Suppressor macrophage treated with lipopolysaccharide for 1 hour (primary cell): Measurements from ENCODE around the gene C22orf15.

ENCODE experiments used
- DNase-seq, 3 donors: peaks; one replicate each; pipeline ENCODE4 v3.0.0-alpha.2; 2020 to 2022

The C22orf15 gene

DNA sequence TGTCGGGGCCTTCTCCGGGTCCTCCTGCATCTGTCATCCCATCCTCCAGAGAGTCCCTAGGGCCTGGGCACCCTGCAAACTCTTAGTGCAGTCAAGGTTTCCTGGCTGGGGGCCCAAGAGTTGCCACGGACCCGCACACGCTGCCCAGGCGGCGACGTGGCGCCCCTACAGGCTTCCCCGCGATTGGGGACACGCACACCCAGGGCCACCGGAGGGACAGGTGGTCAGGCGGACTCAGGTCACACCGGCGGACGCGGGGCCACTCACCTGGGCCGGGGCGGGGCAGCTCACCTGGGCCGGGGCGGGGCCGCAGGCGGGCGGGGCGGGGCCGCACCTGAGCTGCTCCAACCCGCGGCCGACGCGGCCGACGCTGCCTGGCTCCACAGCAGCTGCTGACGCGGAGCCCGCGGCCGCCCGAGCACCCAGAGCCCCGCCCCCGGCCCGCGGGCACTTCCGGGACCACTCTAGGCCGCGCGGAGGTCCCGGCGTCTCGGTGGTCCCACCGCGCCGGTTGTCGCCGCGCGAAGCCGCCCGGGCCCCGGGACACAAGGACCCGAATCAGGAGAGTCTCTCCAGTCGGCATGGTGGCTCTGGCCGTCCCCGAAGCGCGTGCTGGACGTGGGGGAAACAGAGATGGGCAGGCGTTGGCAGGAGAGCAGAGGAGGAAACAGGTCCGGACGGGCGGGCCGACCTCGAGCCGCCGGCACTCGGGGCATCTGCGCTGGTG, 11.9 kb upstream of the C22orf15 start, which contains the start of gene ZNF70:
ZNF70 (minus strand) TSS at position 399 of the 727 bp plus-strand sequence. CDS start 5,972 bp downstream, outside the sequence.
- peak; percentile 75 to 95 (median 89) for DNase-seq

DNA sequence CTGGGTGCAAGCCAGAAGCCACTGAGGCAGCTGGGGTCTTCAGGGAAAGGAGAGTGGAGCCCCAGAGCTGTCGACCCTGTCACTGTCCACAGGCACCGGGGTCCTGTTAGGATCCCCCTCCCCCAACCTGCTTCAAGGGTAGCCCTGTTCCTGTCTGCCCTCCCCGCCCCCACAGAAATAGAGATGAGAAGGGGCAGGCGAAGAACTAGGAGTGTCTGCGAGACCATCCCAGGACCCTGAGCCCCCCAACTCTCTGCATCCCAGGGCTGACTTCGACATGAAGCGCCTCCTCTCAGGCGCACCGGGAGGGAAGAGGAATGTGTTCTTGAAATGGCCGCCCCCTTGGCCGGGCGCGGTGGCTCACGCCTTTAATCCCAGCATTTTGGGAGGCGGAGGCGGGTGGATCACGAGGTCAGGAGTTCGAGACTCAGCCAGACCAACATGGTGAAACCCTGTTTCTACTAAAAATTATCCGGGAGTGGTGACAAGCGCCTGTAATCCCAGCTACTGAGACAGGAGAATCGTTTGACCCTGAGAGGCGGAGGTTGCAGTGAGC, 11.3 kb upstream of the C22orf15 start:
- peak in 1 of 3 donors; percentile 26 for DNase-seq

DNA sequence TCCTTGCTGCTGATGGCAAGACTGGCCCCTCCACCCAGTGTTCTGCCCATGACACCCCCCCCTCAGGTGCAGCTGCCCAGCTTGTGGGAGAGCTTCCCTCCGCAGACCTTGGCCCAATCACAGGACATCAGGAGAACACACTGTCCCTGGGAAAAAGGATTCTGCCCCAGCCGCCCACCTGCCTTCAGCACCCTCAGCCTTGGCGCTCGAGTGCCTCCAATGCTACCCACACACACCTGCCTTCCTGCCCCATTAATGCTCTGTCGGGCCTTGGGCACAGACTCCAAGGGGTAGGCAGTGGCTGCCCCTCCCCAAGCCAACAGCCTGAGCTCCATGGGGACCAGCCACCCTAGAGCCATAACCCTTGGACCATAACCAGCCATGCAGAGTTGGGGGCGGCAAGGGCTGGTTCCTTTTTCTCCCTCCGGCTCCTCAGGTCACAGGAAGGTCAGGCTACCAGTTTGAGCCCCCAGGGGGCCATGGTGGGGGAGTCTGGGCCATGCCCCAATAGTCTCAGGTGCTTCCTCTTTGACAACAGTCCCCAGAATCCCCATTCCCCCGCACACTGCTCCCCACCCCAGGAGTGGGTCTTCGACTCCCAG, 10.6 kb upstream of the C22orf15 start:
- DNase-seq: no peak

DNA sequence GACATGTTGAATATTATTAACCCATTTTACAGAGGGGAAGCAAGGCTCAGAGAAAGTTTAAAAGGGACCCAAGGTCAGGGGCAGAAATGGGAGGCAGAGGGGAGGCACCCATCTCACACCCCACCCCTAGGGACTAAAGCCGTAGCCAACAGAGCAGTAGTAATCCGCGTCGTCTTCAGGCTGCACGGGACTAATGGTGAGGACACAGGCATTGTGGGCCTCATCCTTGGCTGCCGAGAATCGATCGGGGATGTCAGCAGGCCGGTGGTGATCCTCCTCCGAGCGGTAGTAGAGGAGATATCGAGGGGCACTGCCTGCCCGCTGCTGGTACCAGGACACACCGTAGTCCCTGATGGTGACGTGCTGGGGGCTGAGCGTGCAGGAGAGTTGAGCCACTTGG, 10.0 kb upstream of the C22orf15 start:
- no peak for DNase-seq

DNA sequence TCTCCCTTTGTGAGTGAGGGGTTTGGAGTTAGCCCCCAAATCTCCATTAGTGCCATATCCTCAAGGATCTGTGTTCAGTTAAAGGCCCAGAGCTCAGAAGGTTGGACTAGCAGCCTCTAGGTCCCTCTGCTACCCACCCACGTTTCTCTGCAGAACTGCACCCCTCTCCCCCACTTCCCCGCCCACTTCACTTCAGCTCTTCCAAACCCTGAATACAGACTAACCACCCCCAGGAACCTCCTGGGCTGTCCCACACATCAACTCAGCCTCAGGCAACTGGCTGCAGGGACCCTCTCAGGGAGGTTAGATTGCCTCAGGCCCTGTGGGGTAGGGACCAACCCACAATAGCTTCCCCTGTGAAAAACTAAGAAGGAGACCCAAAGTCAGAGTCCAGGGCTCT, 9.4 kb upstream of the C22orf15 start:
- no peak for DNase-seq

DNA sequence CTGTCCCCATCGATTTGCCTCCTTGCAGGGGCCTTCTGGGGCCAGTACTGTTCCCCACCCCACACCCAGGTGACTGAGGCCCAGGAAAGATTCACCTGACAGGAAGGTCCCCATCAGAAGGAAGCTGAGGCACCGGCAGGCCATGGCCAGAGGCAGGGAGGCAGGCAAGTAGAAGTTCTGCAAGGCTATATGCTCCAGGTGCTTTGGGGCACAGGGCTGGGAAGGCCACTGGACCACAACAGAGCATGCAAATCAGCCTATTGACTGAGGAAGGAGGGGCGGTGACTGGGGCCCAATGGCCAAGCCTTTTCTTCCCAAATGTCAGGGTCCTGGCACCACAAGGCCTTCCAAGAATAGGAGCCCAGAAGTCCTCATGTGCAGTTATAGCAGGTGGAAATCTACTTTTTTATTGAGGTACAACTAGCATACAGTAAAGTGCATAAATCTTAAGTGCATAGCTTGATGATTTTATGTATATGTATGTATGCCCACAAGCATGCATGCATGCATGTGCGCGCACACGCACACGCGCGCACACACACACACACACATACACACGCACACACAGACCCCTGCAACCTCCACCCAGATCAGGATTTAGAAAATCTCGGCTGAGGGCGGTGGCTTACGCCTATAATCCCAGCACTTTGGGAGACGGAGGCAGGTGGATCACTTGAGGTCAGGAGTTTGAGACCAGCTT, 8.4 kb upstream of the C22orf15 start, which contains the start of gene VPREB3:
VPREB3 (minus strand) TSS at position 206 of the 700 bp plus-strand sequence; CDS start at position 144, 62 bp downstream.
- DNase-seq: no peak

DNA sequence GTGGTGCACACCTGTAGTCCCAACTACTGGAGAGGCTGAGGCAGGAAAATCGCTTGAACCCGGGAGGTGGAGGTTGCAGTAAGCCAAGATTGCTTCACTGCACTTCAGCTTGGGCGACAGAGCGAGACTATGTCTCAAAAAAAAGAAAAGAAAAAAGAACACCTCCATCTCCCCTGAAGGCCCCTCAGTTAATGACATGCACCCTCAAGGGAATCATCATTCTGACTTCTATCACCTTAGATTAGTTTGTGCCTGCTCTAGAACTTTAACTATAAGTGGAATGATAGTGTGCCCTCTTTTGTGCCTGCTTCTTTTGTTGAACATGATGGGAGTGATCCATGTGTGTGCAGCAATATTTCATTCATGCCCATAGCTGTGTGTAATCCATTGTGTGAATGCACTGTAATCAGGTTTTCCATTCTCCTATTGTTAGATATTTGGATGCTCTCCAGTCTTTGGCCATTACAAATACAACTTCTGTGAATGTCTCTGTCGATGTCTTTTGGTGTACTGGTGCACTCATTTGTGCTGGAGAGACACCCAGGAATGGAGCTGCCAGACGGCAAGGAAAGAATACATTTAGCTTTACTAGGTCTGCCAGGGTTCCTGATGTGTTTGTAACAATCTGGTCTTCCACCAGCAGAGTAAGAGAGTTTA, 7.7 kb upstream of the C22orf15 start:
- DNase-seq: no peak

DNA sequence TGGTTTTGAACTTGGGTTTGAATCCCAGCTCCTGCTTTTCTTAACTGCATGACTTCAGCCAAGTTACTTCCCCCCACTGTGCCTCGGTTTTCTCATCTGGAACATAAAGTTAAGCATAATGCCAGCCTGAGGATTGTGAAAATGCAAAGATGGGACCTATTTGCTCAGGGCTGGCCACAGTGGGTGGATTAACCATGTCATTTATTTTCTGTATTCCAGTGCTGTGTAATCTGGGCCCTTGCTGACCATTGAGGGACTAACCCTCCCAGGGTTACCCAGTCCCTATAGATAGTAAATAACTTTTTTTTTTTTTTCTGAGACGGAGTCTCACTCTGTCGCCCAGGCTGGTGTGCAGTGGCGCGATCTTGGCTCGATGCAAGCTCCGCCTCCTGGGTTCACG, 7.1 kb upstream of the C22orf15 start:
- no peak for DNase-seq

DNA sequence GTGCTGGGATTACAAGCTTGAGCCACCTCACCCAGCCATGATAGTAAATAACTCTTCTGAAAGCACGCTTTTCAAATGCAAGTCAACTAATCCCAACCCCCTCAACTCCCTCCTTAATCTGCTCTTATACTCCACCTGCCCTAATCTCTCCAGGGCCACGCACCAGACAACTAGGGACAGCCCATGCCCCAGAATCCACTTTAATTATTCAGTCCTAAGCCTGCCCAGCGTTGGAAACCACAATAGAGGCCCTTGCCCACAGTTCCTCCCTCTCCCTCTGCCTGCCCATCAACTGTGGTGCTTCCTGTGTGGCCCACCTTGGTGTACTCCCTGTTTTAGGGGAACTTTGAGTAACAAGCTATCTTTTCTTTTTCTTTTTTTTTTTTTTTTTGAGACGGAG, 5.9 kb upstream of the C22orf15 start:
- DNase-seq: no peak

DNA sequence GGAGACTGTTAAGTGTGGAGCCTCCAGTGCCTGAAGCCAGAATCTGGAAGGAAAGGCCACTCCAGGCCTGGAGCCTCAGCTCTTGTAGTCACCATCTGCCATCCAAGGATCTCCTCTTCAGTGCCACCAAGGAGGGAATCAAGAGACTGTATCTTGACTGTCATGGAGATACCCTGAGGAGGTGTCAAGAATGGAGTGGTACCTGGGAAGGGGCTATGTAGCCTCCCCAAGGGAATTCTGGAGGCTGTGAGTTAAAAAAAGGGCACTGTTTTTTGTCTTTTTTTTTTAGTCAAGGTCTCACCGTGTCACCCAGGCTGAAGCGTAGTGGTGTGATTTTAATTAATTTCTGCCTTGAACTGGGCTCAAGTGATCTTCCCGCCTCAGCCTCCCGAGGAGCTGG, 3.2 kb upstream of the C22orf15 start:
- no peak for DNase-seq

DNA sequence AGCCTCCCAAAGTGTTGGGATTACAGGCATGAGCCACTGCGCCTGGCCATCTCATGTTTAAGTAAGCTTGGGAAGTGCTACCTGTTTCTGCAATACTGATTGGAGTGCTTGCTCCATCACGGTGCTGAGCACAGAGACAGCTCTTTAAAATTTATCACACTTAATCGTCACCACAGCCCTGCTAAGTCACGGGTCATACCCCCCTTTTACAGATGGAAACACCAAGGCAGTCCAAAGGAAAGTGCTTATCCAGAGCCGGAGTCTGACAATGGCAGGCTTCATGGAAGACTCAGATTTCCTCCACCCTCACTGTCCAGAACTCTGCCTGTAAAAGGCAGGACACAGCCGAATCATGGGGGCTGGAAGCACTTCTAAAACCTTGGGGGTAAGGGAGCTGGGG, 2.7 kb upstream of the C22orf15 start:
- DNase-seq: no peak

DNA sequence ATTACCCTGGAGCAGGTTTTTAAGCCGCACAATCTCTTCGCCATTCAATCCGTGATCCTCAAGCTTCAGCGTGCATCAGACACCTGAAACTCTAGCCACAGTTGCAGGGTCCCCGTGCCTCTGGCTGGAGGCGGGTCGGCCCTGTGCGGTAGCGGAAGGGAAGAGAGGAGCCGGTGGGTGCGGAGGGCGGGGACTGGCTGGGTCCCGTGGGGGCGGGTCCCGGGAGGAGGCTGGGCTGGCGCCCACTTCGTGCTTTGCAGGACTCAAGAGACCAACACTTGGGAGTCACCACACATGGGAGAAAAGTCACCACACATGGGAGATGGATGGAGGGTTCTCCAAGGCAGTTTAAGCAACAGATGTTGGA, 772 bp downstream of the C22orf15 start:
- DNase-seq: peak in 2 of 3 donors; percentile 39 to 49

DNA sequence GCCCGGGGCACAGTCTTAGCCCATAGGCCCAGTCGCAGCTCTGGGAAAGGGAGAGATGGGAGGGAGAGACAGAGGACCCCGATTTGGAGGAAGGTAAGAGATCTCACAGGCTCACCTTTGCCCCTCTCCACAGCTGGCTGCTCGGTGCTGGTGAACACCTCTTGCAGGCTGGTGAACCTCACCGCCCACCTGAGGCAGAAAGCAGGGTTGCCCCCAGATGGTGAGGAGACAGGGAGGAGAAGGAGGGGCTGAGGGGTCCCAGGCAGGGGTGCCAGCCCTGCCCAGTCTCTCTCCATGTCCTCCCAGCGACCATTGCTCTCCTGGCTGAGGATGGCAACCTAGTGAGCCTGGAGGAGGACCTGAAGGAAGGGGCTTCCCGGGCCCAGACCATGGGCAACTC, 1.2 kb downstream of the C22orf15 start:
- DNase-seq: no peak

DNA sequence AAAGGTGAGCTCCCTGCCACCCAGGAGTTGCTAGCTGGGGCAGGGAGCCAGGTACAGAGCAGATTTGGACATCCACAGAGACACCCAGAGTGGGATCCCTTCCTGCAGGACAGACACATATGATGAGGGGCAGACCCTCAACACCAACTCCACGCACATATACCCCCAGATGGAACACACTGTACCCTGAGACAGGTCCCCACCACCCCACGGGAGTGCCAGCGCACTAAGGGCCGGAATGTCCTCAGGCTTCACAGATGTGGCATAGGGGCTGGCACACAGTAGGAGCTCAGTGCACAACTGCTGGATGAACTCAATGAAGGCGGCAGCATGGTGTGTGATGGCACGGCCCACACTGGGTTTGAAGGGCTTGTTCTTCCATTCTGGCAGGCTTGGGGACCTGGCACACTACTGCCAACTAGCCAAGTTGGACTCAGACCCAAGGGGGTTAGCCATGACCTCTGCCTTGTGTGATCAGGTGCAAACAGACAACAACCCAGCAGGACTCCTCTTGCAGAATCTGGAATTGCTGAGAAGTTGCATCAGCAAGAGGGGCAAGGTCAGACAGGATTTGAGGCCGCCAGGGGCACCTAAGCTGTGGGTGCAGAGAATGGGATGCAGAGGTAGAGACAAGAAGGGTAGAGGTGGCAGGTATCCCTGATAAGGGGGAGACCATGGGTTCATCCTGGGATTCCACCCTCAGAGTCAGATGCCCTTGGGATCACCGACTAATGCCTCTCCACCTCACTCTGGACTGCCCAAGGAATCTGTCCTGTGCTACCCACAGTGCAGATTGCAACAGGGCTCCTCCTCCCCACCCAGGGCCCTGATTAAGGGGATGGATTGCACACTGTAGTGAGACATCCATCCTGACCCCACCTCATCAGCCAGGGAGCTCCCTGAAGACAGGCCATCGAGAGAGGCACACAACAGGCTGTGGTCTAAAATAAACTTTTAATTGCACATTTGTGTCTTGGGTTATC, 2.4 kb downstream of the C22orf15 start:
- DNase-seq: no peak

DNA sequence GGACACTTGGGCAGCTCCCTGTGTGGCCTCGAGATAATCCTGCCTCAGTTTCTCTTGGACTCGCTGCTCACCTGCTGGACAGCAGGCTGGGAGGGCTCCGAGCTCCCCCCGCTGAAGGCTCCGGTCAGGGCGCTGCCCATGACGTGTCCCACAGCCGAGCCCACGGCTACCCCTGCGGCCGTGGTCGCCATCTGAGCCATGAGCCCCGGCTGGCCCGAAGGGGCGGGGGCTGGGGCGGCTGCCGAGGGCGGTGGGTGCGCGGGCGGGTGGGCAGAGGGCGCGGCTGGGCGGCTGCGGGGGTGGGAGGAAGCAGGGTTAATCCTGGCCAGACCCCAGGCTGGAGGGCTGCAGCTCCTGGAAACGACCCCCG, 4.5 kb downstream of the C22orf15 start:
- no peak for DNase-seq

DNA sequence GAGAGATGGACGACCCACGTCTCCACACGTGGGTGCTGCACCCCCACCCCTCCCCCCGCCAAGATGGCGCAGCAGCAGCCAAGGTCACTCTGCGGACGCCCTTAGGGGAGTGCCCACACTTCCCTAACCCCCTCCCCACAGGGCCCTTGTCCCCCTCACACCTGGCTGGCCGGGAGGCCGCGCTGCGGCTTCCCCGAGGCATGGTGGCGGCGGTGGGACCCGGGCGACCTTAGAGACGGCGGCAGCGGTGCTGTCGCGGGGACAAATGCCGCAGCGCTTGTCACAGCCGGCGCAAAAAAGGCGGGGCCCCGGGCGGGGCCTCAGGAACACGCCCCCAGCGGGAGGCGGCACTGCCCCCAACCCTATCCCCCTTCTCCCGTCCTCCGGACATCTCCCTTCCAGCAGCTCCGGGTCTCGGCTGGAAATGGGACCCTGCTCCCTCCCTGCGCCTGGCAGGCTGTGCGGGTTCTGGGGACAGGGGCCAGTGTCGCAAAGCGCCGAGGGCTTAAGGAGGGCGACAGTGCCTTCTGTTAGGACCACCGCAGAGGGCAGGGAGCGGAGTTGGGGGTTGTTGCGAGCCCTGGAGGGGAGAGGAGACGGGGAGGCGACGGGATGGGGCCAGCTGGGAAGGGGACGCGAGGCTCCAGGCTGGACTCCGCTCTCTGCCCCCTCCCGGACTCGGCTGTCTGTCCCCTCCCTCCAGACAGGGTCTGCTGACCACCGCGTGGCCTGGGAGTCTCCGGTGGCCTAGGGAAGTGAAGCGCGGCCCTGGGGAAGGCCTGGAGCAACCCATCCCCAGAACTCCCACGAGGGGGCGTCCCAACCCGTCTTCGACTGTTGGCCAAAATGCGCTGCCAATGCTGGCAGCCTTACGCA, 5.1 kb downstream of the C22orf15 start, which contains the start of gene CHCHD10:
CHCHD10 (minus strand) TSS at position 300 of the 876 bp plus-strand sequence; CDS start at position 202, 98 bp downstream.
- DNase-seq: peak; percentile 90 to 96 (median 94)

DNA sequence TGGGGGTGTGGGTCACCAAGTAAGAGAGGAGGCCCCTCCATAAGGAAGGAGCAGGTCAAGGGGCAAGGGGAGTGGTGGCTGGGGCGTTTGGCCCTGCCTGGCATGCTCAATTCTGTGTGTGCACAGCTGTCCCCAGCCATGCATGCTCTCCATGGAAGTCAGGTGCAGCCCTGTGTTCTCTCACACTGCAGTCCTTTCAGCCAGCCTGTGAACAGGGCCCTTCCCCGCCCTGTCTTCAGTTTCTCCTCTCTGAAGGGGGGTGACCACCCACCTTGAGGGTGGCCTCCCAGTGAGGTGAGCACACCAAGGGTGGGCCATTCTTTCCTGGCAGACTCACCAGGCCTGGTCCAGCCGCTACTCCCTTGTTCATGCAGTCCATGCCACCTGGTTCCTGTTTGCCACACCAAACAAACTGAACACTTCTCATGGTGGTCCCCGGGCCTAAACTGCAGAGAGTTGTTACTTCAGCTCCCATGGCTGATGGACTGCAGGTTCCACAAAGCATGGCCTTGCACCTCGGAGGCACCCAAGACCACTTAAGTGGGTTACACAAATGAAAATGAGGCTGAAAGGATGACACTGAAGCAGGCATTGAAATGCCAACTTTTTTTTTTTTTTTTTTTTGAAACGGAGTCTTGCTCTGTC, 6.7 kb downstream of the C22orf15 start:
- DNase-seq: no peak

DNA sequence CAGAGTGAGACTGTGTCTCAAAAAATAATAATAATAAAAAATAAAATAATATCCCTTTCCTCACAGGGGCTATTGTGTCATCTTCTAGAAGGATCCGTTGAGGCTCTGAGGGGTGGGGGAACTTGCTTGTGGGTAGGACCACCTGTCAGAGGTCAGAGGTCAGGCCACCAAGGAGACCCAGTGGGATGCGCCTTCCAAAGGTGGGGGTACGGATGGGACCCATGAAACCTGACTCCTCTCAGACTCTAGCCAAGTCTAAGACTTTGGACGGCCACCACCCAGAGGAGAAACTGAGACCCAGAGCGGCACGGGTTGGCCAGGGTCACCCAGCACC, 9.5 kb downstream of the C22orf15 start:
- no peak for DNase-seq

DNA sequence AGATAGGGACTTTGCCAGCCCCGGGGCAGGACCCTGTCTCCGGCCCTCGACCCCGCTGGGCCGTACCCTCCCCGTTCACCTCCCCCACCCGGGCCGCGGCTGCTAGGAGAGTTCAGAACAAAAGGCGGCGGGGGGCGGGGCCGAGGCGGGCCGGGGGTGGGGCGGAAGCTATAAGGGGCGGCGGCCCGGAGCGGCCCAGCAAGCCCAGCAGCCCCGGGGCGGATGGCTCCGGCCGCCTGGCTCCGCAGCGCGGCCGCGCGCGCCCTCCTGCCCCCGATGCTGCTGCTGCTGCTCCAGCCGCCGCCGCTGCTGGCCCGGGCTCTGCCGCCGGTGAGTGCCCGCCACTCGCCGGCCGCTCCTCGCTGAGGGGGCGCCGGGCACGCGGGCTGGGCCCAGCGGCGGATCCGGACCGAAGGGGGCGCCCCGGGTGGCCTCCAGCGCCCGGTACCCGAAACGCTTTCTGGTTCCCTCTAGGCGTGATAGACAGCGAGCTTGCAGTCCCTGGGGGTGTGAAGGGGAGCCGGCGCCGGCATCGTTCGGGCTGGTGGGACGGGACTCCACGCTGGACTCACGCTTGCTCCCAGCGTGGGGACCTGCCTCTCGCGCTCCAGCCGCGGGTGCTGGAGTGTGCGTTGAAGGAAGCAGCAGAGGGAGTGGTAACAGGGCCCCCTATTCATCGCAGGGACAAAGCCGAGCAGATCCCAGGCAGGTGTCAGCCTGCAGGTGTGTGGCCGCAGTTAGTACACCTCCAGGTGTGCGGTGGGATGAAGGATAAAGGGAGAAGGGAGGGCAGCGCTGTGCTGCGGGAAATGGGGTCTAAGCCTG, 10.1 kb downstream of the C22orf15 start, which contains the start of gene MMP11:
MMP11 (plus strand) TSS at position 201 of the 825 bp plus-strand sequence; CDS start at position 223, 22 bp downstream.
- DNase-seq: peak; percentile 27 to 79 (median 57)
